Measurements from ENCODE around the gene LARGE1. TPM values are rescaled to one million over a fixed set of nuclear protein-coding genes. Genes with fewer than 3 reads are reported as not detected.

Gene LARGE1
- total and polyA plus RNA-seq, 2 of the 4 experiments (the other 2 are of a cell fraction), result 6.2 to 12.4 TPM

GRCh38 chr22:33538277-33538885 is 381.9 kb downstream of the LARGE1 start:
- in situ Hi-C loops (cut with MboI; ENCODE audit: low sequenced_read_pairs) (no loop called here), dilution Hi-C loops (cut with HindIII; ENCODE audit: low sequenced_read_pairs, unreplicated experiment) (no loop called here), intact Hi-C loops (cut with micrococcal nuclease) (no loop called here)
- Histone ChIP-seq H3K4ac (ENCODE audit: low read depth, low read length) (no peak overlapping the region), H2AK9ac (replicated peaks; ENCODE audit: low read depth, low read length, poor library complexity) (no peak overlapping the region), H3K56ac (ENCODE audit: extremely low read depth, insufficient read depth, low read length) (no peak overlapping the region), H2BK120ac (ENCODE audit: low read depth, low read length) (no peak overlapping the region), H3K27ac (ENCODE audit: insufficient read depth, low read length) (no peak overlapping the region), H3K9me3 (ENCODE audit: control insufficient read depth, insufficient read depth, low read length) (no peaks in the 10 kb centered on the region), H3K9me1 (ENCODE audit: insufficient read depth, low read length) (no peaks in the 10 kb centered on the region), H3K79me1 (ENCODE audit: low read depth in 1 of 2, low read length in 2 of 2) (no peaks in the 10 kb centered on the region; a peak in 1 of 4 replicates), H4K20me1 (ENCODE audit: insufficient read depth, low read length) (no peaks in the 10 kb centered on the region), H2BK5ac (ENCODE audit: low read depth, low read length, poor library complexity, severe bottlenecking) (no peak overlapping the region), H4K91ac (ENCODE audit: insufficient read depth, low read depth, low read length) (no peak overlapping the region), H2AFZ (replicated peaks; ENCODE audit: low read length, poor library complexity) (no peak overlapping the region), H3K4me3 (ENCODE audit: insufficient read depth, low read depth, low read length) (no peak overlapping the region), H2BK20ac (ENCODE audit: low read depth, low read length) (no peak overlapping the region), H3K4me1 (ENCODE audit: control insufficient read depth, insufficient read depth, low read length) (peaks cover 3% of the 10 kb centered on the region; the same call in 1 of the 2 replicates), H3K27me3 (ENCODE audit: control insufficient read depth, insufficient read depth, low read length) (no peaks in the 10 kb centered on the region), H4K8ac (ENCODE audit: low read depth in 2 of 2, low read length in 2 of 2) (no peak overlapping the region), H3K4me2 (ENCODE audit: low read depth, low read length) (no peak overlapping the region), H3K9ac (ENCODE audit: low read depth, low read length) (no peak overlapping the region), H2BK15ac (ENCODE audit: low read depth, low read length) (no peak overlapping the region), H2AK5ac (ENCODE audit: low read depth, low read length) (no peak overlapping the region), H3K23ac (ENCODE audit: low read depth, low read length) (no peak overlapping the region), H4K5ac (ENCODE audit: low read depth, low read length) (no peak overlapping the region), H3K14ac (replicated peaks; ENCODE audit: low read depth, low read length) (no peak overlapping the region), H3K18ac (ENCODE audit: low read depth, low read length) (no peak overlapping the region), H3K36me3 (ENCODE audit: control insufficient read depth, insufficient read depth, low read length) (no peaks in the 10 kb centered on the region)
- DNase-seq, result no peak
- ChIA-PET CTCF (no interaction called here), POLR2A (ENCODE audit: unreplicated experiment) (no interaction called here)
- ATAC-seq (ENCODE audit: low read depth), result no peak
- BruUV-seq (replicated peaks), result no TSS peak
- TF ChIP-seq CTCF (conservative IDR thresholded peaks at IDR 0.05; ENCODE audit: low read depth, low read length) (no peak), RAD21 (IDR thresholded peaks at IDR 0.05; ENCODE audit: low read length) (no peak), FOS (IDR thresholded peaks at IDR 0.05; ENCODE audit: low read depth, low read length) (no peak), BHLHE40 (IDR thresholded peaks at IDR 0.05; ENCODE audit: low read depth, low read length) (no peak), CHD1 (IDR thresholded peaks at IDR 0.05; ENCODE audit: low read depth, low read length) (no peak), MXI1 (IDR thresholded peaks at IDR 0.05; ENCODE audit: borderline replicate concordance, low read depth, low read length) (no peak), RCOR1 (IDR thresholded peaks at IDR 0.05; ENCODE audit: insufficient replicate concordance, low read length) (no peak), POLR2A (IDR thresholded peaks at IDR 0.05; ENCODE audit: low read depth, low read length) (no peak)
- no CpG with 5 or more reads among the region's 6 CpGs for WGBS, 2 experiments (ENCODE audit: extremely low coverage in 2 of 2, insufficient read length in 1 of 2)

Data from IMR-90 (cell line).